Measurements from ENCODE around the gene SMIM20.

- TF ChIP-seq ZNF274 (IDR thresholded peaks at IDR 0.05; ENCODE audit: low read depth, low read length) (no peak), YY1 (IDR thresholded peaks at IDR 0.05; ENCODE audit: insufficient read depth, insufficient read length) (no peak)
Observed at GRCh38 chr4:25930731-25931354, 16.8 kb downstream of the SMIM20 start.
